Measurements from ENCODE around the gene SRSF9. TPM values are rescaled to one million over a fixed set of nuclear protein-coding genes. Genes with fewer than 3 reads are reported as not detected.
"Not testable (repeated sequence)": the region's sequence is repeated elsewhere in the genome, so short reads cannot be mapped to it uniquely, and the experiment has no call there.

The SRSF9 gene
- 38.6 TPM for total RNA-seq
- long read RNA-seq, transcript SRSF9-201 (4 exons, 1,201 nt) = major isoform, 54 of 62 reads
- long read RNA-seq, partial matches to known transcripts = 0 of 62 reads
- long read RNA-seq, other reads (novel, unspliced or antisense) = 1 of 62 reads

- intact Hi-C loops (cut with DNase I) = loop anchor here (1.0 kb wide), 1 partner anchor 27 kb away; the partner anchor contains the start of gene DYNLL1
- peak; percentile 98 for DNase-seq (ENCODE audit: low spot score)
These were observed at the start of gene SRSF9 for GRCh38 chr12:120469450-120470149. Gene SRSF9, minus strand, starts transcription at chr12:120469748. Its CDS starts 139 bp downstream, at chr12:120469609.

DNA sequence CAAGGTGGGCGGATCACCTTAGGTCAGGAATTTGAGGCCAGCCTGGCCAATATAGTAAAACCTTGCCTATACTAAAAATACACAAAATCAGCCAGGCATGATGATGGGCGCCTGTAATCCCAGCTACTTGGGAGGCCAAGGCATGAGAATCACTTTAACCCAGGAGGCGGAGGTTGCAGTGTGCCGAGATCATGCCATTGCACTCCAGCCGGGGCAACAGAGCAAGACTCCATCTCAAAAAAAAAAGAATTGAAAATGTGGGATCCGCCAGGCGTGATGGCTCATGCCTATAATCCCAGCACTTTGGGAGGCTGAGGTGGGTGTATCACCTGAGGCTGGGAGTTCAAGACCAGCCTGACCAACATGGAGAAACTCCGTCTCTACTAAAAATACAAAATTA is 49.8 kb upstream of the SRSF9 start:
- intact Hi-C loops (cut with DNase I); DNase-seq (ENCODE audit: low spot score): not testable (repeated sequence)

DNA sequence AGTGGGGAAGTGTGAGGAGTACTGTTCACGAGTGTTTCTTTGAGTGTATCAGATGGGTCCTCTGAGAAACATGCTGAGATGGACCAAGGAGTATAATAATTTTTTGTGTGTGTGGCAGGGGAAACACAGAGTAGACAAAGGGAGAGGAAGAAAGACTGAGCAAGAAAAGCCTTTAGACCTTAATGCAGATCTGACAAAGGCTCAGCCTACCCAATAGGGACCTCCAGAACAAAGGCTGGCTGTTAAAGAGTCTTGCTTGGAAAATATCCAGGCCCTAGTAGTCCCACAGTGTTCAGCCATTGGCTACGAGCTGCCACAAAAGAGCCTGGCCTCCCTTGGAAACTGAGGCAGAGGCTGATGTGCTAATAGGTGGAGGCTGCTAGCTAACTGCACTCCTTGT is 45.9 kb upstream of the SRSF9 start:
- no peak for DNase-seq (ENCODE audit: low spot score)
- intact Hi-C loops (cut with DNase I) = no loop called here

- intact Hi-C loops (cut with DNase I) = no loop called here
- DNase-seq (ENCODE audit: low spot score) = no peak
These were observed 44.5 kb upstream of the SRSF9 start for GRCh38 chr12:120514002-120514401.

GRCh38 chr12:120508537-120508936 is 39.0 kb upstream of the SRSF9 start:
- intact Hi-C loops (cut with DNase I) = no loop called here

GRCh38 chr12:120504587-120504986 is 35.0 kb upstream of the SRSF9 start:
- intact Hi-C loops (cut with DNase I) = no loop called here
- no peak for DNase-seq (ENCODE audit: low spot score)

More at GRCh38 chr12:120508537-120508936, 39.0 kb upstream of the SRSF9 start:
- no peak for DNase-seq (ENCODE audit: low spot score)

GRCh38 chr12:120500581-120500980 is 31.0 kb upstream of the SRSF9 start:
- intact Hi-C loops (cut with DNase I) = no loop called here
- DNase-seq (ENCODE audit: low spot score) = no peak

DNA sequence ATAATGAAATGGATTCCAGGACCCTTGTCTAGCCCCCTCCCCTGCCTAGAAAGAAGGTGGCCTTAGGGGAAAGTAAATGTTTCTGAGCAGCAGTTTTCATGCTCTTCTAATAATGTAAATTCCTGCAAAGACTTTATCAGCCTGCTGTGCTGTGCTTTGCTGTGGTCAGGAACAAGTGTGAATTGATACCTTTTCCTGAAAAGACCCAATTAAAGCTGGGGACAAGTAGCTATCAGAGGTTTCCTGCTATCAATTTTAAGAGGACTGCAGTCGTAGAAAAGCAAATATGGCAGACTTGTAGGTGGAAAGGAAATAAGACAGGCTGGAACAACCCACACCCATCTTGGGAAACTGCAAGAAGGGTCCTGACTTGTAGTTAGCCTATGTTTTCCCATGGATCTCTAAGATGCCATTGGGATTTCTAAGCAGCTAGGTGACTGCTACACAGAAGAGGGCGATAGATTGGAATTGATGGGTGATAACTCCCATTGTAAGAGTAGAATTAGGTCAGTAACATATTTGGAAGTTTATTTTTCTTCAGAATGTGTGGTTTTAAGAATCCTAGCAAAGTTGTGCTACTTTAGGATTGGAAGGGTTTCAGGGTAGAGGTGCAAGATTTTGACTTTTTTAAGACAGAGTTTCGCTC is 29.4 kb upstream of the SRSF9 start:
- intact Hi-C loops (cut with DNase I) = loop anchor here (5.0 kb wide), 1 partner anchor 33 kb away; the partner anchor contains the start of gene RNF10
- DNase-seq (ENCODE audit: low spot score) = no peak

- DNase-seq (ENCODE audit: low spot score) = no peak
- intact Hi-C loops (cut with DNase I) = loop anchor here (5.0 kb wide), 1 partner anchor 35 kb away; the partner anchor contains the start of gene RNF10
These were observed 28.1 kb upstream of the SRSF9 start for GRCh38 chr12:120497524-120498150.

GRCh38 chr12:120496413-120497340 is 27.1 kb upstream of the SRSF9 start:
- intact Hi-C loops (cut with DNase I) = loop anchor here (1.0 to 5.0 kb wide), 2 partner anchors 27 to 36 kb away; partner anchors contain the start of genes RNF10 and SRSF9
- peak; percentile 89 for DNase-seq (ENCODE audit: low spot score)

DNA sequence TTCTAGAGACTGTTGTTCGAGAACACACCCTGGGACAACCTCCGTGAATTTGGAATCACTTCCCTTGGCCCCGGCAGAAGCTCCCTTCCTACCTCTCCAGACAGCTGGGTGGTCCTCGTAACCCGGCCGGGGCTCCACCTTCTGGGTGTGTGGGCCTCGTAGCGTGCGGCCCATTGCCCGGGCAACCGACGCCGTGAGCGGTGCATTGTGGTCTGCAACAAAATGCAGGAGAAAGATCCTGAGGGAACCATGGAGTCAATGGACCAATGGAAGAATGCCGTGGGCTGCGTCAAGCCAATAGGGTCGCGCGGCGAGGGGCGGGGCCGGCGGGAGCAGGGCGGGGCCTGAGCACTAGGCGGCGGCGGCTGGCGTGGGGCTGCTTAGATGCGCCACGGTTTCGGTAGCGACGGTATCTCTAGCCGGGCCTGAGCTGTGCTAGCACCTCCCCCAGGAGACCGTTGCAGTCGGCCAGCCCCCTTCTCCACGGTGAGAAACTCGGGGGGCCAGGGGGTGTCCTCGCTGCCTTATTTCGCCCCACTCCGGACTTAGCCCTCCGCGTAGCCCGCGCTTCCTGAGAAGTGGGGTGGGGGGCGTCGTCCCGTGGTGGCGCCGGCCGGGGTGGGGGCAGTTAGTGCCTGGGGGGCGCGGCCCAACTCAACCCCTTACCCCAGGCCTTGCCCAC is 26.3 kb upstream of the SRSF9 start, which contains the start of gene DYNLL1:
TSS of gene DYNLL1 (plus strand) at position 383 of the 682 bp plus-strand sequence. CDS start 309 bp downstream, outside the sequence.
- DNase-seq (ENCODE audit: low spot score) = peak; percentile 98
- intact Hi-C loops (cut with DNase I) = loop anchor here (1.0 to 5.0 kb wide), 2 partner anchors 27 to 36 kb away; partner anchors contain the start of genes RNF10 and SRSF9

GRCh38 chr12:120495186-120495730 is 25.7 kb upstream of the SRSF9 start:
- DNase-seq (ENCODE audit: low spot score) = no peak
- intact Hi-C loops (cut with DNase I) = loop anchor here (5.0 kb wide), 1 partner anchor 37 kb away; the partner anchor contains the start of gene RNF10

DNA sequence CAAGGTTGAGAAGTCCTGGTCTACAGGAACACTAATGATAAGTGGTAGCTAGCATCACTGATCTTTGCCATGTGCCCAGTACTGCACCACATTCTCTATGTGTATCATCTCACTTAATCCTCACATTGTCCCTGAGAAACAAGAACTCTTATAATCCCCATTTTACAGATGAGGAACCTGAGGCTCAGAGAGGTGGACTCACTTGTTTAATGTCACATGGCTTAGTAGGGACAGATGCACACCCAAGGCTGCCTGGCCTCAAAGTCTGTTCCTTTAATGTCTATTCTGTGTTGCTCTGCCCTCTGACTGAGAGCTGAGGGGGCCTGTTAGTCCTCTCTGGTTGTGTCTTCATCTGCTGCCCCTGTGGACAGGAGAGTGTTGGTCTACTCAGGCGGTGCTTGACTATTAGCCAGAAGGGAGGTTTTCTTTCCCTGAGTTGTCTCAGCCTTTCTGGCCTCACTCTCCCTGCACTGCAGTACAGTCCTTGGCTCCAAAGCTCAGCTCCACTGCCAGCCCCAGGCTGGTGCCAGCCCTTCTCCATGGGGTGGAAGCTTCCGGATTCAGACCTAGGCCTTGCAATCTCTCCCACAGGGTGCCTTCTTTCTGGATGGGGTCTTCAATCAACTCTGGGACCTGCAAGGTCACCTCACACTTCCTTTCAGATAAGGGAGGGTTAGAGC is 21.4 kb upstream of the SRSF9 start:
- DNase-seq (ENCODE audit: low spot score) = no peak
- intact Hi-C loops (cut with DNase I) = no loop called here

DNA sequence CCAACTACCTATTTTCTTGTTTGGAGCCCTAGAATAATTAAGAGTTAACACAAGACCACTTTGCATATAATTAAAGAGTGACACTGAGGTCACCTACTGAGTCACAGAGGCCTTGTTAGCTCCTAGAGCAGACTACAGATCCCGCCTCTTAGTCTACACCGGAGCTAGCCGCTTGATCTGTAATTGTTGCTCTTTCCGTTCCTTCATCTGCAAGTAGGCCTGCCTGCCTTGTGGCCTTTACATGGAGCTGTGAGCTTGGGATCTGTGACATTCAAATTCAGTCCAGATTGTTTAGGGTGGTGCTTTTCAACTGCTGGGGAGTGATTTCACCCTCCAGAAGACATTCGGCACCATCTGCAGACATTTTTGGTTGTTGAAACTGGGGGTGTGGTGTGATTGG is 20.8 kb upstream of the SRSF9 start:
- DNase-seq (ENCODE audit: low spot score) = no peak
- intact Hi-C loops (cut with DNase I) = no loop called here

DNA sequence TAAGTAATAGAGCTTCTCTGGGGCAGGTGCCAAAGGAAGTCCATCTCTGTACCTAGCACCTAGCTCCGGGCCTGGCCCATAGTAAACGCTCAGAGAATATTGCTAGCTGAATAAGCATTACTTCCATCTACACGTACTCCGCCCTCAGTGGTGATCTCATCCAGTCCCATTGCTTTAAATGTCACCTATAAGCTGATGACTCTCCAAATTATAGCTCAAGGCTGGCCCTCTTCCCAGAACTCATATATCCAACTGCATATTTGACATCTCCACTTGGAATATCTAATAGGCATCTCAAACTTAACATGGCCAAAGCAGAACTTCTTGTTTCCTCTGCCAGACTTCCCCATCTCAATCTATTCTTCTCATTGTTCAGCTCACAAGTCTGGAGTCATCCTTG is 19.5 kb upstream of the SRSF9 start:
- intact Hi-C loops (cut with DNase I) = no loop called here
- DNase-seq (ENCODE audit: low spot score) = no peak

GRCh38 chr12:120488057-120488640 is 18.6 kb upstream of the SRSF9 start:
- no peak for DNase-seq (ENCODE audit: low spot score)
- intact Hi-C loops (cut with DNase I) = no loop called here

GRCh38 chr12:120487552-120487951 is 18.0 kb upstream of the SRSF9 start:
- DNase-seq (ENCODE audit: low spot score); intact Hi-C loops (cut with DNase I): not testable (repeated sequence)

Measured in cardiac septum (tissue), 1 donor.